HEK293 (cell line): Measurements from ENCODE around the gene SHCBP1.

ENCODE experiments used
- CTCF ChIA-PET: fragments of 350-600 bp; formaldehyde crosslinking; extraction: SDS; loops from one replicate; lab custom pipeline; 2021; ENCODE audit warnings: antibody characterized with exemption; lab: Yijun Ruan, JAX
- POLR2A ChIA-PET: fragments of 300-600 bp; formaldehyde crosslinking; extraction: SDS; loops from one replicate; lab custom pipeline; 2020; ENCODE audit warnings: antibody characterized with exemption, inconsistent platforms; lab: Yijun Ruan, JAX
- H3K27ac ChIP-seq: fragments of 200-500 bp; sonication (Bioruptor generic); 2 replicates; pipeline ENCODE4 v1.5.1; 2014; ENCODE audit warnings: low read depth, low read length, control low read depth, inconsistent platforms; ENCODE audit errors: extremely low read depth
- H3K36me3 ChIP-seq, 2 experiments: fragments of 200-500 bp in 1 of 2; sonication (Bioruptor generic) in 1 of 2; 1 replicate in 1 of 2; 2 replicates in 1 of 2; pipeline ENCODE4 v1.5.1; 2014 to 2017; ENCODE audit warnings: inconsistent platforms in 2 of 2, low read length in 2 of 2; ENCODE audit not compliant: control insufficient read depth in 2 of 2, insufficient read depth in 1 of 2
- H3K4me1 ChIP-seq: fragments of 200-500 bp; sonication (Bioruptor generic); 2 replicates; pipeline ENCODE4 v1.5.1; 2014; ENCODE audit warnings: mild to moderate bottlenecking, low read length, inconsistent platforms; ENCODE audit not compliant: control insufficient read depth, insufficient read depth
- H3K4me3 ChIP-seq: 2 replicates; pipeline ENCODE4 v1.5.1; 2011; ENCODE audit warnings: low read depth, mild to moderate bottlenecking, control low read depth, low read length, moderate library complexity
- H3K9me3 ChIP-seq: fragments of 200-500 bp; sonication (Bioruptor generic); 2 replicates; pipeline ENCODE4 v1.5.1; 2014; ENCODE audit warnings: low read depth, low read length, inconsistent platforms; ENCODE audit not compliant: control insufficient read depth, insufficient read depth
- BCL11A ChIP-seq: fragments of 450-650 bp; formaldehyde crosslinking; IDR thresholded peaks from 2 replicates; pipeline ENCODE4 v1.5.1; 2016; ENCODE audit warnings: low read depth, missing biosample characterization, missing genetic modification characterization
- HIC1 ChIP-seq: fragments of 450-650 bp; formaldehyde crosslinking; IDR thresholded peaks from 2 replicates; pipeline ENCODE4 v1.5.1; 2016; ENCODE audit warnings: missing biosample characterization, missing genetic modification characterization
- MYNN ChIP-seq: fragments of 450-650 bp; formaldehyde crosslinking; IDR thresholded peaks from 2 replicates; pipeline ENCODE4 v1.5.1; 2016; ENCODE audit warnings: missing biosample characterization, missing genetic modification characterization, borderline replicate concordance
- ZNF132 ChIP-seq: fragments of 450-650 bp; formaldehyde crosslinking; IDR thresholded peaks from 2 replicates; pipeline ENCODE4 v1.5.1; 2017; ENCODE audit warnings: missing biosample characterization, missing genetic modification characterization, borderline replicate concordance
- ZNF140 ChIP-seq: fragments of 450-650 bp; formaldehyde crosslinking; IDR thresholded peaks from 2 replicates; pipeline ENCODE4 v1.5.1; 2016; ENCODE audit warnings: missing biosample characterization, missing genetic modification characterization
- ZNF148 ChIP-seq: fragments of 450-650 bp; formaldehyde crosslinking; IDR thresholded peaks from 2 replicates; pipeline ENCODE4 v1.5.0; 2017; ENCODE audit warnings: missing biosample characterization, missing genetic modification characterization, borderline replicate concordance
- ZNF211 ChIP-seq: fragments of 450-650 bp; formaldehyde crosslinking; IDR thresholded peaks from 2 replicates; pipeline ENCODE4 v1.5.1; 2016; ENCODE audit warnings: low read depth, missing biosample characterization, missing genetic modification characterization
- ZNF24 ChIP-seq: fragments of 450-650 bp; formaldehyde crosslinking; IDR thresholded peaks from 2 replicates; pipeline ENCODE4 v1.5.1; 2016; ENCODE audit warnings: missing biosample characterization, missing genetic modification characterization
- ZNF311 ChIP-seq: fragments of 450-650 bp; formaldehyde crosslinking; IDR thresholded peaks from 2 replicates; pipeline ENCODE4 v1.5.1; 2017; ENCODE audit warnings: missing biosample characterization, missing genetic modification characterization, borderline replicate concordance
- ZNF518A ChIP-seq: fragments of 450-650 bp; formaldehyde crosslinking; conservative IDR thresholded peaks from 2 replicates; pipeline ENCODE4 v1.5.1; 2016; ENCODE audit warnings: low read depth, missing biosample characterization, missing genetic modification characterization
- ZNF560 ChIP-seq: fragments of 450-650 bp; formaldehyde crosslinking; IDR thresholded peaks from 2 replicates; pipeline ENCODE4 v1.5.1; 2017; ENCODE audit warnings: missing biosample characterization, missing genetic modification characterization, borderline replicate concordance
- ZNF580 ChIP-seq: fragments of 450-650 bp; formaldehyde crosslinking; IDR thresholded peaks from 2 replicates; pipeline ENCODE4 v1.5.1; 2016; ENCODE audit warnings: missing biosample characterization, missing genetic modification characterization
- ZNF670 ChIP-seq: fragments of 450-650 bp; formaldehyde crosslinking; IDR thresholded peaks from 2 replicates; pipeline ENCODE4 v1.5.1; 2016; ENCODE audit warnings: missing biosample characterization, missing genetic modification characterization, low read depth
- ZNF677 ChIP-seq: fragments of 450-650 bp; IDR thresholded peaks from 2 replicates; pipeline ENCODE4 v1.5.0; 2018; ENCODE audit warnings: missing biosample characterization, mild to moderate bottlenecking, missing genetic modification characterization, moderate library complexity
- TF ChIP-seq, protein P1 (sequence below): fragments of 450-650 bp; formaldehyde crosslinking; IDR thresholded peaks from 2 replicates; pipeline ENCODE4 v1.5.1; 2016; ENCODE audit warnings: missing biosample characterization, missing genetic modification characterization
- TF ChIP-seq, protein P2 (sequence below): fragments of 450-650 bp; formaldehyde crosslinking; IDR thresholded peaks from 2 replicates; pipeline ENCODE4 v1.5.1; 2016; ENCODE audit warnings: missing biosample characterization, missing genetic modification characterization

Gene SHCBP1

DNA sequence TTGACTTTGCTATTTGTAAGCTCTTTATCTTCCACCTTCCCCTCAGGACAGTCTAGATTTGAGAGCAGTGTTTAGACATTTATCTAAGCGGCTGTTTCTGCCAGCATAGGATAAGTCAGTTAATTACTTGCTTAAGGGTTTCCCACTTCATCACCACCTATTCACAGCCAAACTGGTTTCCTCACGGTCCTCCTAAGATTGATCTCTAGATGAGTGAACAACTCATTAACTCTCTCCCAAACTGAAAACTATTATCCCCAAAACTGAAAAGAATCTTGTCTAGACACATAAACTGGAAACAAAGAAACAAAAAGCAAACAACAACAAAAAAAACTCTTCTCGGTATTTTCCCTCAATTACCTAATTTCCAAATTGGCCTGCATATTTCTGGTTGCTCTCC, 58.2 kb downstream of the SHCBP1 start:
- no peak for TF ChIP-seq ZNF148
- no peak for TF ChIP-seq ZNF211 (tag by site-specific recombination)
- TF ChIP-seq ZNF132 (tag by site-specific recombination): no peak
- TF ChIP-seq ZNF580 (tag by site-specific recombination): no peak
- TF ChIP-seq MYNN (tag by site-specific recombination): no peak
- TF ChIP-seq ZNF24: no peak
- TF ChIP-seq HIC1 (tag by site-specific recombination): no peak
- no peak for TF ChIP-seq ZNF677 (tag by site-specific recombination)
- TF ChIP-seq, all 188 proteins: peak for 0
- Histone ChIP-seq H3K9me3 (no peaks in the 10 kb centered on the region), H3K4me1 (no peaks in the 10 kb centered on the region), H3K36me3 (no peaks in the 10 kb centered on the region), H3K27ac (no peak overlapping the region), H3K4me3 (no peak overlapping the region)
- ChIA-PET POLR2A (no interaction called here), CTCF (interaction anchor here (1.5 kb wide), 2 partner anchors 9 kb away, joined by 6 to 7 read pairs; no protein-coding TSS in a partner anchor)

GRCh38 chr16:46558018-46558417, 63.2 kb downstream of the SHCBP1 start:
- no peak overlapping the region for H3K4me3 ChIP-seq
- no peak for TF ChIP-seq ZNF518A (tag by site-specific recombination)
- TF ChIP-seq ZNF311 (tag by site-specific recombination): no peak
- TF ChIP-seq, protein P1, sequence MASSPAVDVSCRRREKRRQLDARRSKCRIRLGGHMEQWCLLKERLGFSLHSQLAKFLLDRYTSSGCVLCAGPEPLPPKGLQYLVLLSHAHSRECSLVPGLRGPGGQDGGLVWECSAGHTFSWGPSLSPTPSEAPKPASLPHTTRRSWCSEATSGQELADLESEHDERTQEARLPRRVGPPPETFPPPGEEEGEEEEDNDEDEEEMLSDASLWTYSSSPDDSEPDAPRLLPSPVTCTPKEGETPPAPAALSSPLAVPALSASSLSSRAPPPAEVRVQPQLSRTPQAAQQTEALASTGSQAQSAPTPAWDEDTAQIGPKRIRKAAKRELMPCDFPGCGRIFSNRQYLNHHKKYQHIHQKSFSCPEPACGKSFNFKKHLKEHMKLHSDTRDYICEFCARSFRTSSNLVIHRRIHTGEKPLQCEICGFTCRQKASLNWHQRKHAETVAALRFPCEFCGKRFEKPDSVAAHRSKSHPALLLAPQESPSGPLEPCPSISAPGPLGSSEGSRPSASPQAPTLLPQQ (tag by site-specific recombination): no peak
- no peak for TF ChIP-seq ZNF140 (tag by site-specific recombination)
- TF ChIP-seq ZNF677 (tag by site-specific recombination): no peak
- no peak for TF ChIP-seq ZNF560 (tag by site-specific recombination)
- TF ChIP-seq, protein P2, sequence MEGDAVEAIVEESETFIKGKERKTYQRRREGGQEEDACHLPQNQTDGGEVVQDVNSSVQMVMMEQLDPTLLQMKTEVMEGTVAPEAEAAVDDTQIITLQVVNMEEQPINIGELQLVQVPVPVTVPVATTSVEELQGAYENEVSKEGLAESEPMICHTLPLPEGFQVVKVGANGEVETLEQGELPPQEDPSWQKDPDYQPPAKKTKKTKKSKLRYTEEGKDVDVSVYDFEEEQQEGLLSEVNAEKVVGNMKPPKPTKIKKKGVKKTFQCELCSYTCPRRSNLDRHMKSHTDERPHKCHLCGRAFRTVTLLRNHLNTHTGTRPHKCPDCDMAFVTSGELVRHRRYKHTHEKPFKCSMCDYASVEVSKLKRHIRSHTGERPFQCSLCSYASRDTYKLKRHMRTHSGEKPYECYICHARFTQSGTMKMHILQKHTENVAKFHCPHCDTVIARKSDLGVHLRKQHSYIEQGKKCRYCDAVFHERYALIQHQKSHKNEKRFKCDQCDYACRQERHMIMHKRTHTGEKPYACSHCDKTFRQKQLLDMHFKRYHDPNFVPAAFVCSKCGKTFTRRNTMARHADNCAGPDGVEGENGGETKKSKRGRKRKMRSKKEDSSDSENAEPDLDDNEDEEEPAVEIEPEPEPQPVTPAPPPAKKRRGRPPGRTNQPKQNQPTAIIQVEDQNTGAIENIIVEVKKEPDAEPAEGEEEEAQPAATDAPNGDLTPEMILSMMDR (tag by site-specific recombination): no peak
- no peak for TF ChIP-seq BCL11A (tag by site-specific recombination)
- no peak for TF ChIP-seq ZNF670 (tag by site-specific recombination)
- ChIA-PET POLR2A (no interaction called here), CTCF (interaction anchor here (0.7 to 5.0 kb wide), 2 partner anchors 50 to 863 kb away, joined by 6 to 48 read pairs; no protein-coding TSS in a partner anchor)
- H3K9me3 ChIP-seq: no peaks in the 10 kb centered on the region
- H3K4me1 ChIP-seq: no peaks in the 10 kb centered on the region
- H3K36me3 ChIP-seq: no peaks in the 10 kb centered on the region
- H3K27ac ChIP-seq: no peak overlapping the region
